ENCODE data around the gene ILK.

DNA sequence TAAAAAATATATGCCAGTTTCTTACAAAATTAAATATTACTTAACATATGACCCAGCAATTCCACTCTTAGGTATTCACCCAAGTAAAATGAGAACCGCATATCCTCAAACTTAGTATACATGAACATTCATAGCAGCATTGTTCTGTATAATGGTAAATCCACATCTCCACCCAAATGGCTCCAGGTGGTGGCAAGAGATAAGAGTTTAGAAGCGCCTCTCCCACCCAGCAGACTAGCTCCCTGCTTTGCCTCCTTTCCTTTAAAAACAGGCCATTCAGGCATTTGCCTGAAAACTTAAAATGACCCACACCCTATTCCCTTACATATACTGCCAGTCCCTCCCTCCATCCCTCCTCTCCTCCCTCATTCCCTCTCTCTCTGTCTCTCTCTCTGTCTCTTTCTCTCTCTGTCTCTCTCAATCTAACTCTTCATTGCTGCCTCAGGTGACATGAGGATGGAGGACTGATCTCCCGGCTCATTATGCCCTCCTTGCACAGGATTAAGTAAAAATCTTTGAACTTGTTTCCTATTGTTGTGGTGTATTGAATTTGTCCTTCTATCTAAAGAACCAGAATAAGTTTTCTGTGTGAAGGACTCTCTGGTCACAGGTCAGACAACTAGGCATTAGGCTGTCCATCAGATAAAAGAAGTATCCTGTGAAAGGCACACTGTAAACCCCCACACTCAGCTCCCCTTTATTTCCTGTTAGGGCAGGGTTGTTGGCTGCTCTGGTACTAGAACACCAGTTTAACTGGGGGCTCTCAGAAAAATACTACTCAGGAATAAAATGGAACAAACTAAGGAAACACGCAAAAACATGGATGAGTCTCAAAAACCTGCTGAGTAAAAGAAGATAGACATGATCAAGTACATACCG, 48.5 kb upstream of the ILK start:
- TF ChIP-seq, protein P1, sequence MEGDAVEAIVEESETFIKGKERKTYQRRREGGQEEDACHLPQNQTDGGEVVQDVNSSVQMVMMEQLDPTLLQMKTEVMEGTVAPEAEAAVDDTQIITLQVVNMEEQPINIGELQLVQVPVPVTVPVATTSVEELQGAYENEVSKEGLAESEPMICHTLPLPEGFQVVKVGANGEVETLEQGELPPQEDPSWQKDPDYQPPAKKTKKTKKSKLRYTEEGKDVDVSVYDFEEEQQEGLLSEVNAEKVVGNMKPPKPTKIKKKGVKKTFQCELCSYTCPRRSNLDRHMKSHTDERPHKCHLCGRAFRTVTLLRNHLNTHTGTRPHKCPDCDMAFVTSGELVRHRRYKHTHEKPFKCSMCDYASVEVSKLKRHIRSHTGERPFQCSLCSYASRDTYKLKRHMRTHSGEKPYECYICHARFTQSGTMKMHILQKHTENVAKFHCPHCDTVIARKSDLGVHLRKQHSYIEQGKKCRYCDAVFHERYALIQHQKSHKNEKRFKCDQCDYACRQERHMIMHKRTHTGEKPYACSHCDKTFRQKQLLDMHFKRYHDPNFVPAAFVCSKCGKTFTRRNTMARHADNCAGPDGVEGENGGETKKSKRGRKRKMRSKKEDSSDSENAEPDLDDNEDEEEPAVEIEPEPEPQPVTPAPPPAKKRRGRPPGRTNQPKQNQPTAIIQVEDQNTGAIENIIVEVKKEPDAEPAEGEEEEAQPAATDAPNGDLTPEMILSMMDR (conservative IDR thresholded peaks at IDR 0.05; ENCODE audit: low read length): no peak
- no peak for TF ChIP-seq EZH2phosphoT487 (IDR thresholded peaks at IDR 0.05; ENCODE audit: borderline replicate concordance, low read depth, low read length)
